T-helper 17 cell (primary cell): ENCODE results near the gene MGLL. TPM values are rescaled to one million over a fixed set of nuclear protein-coding genes. Genes with fewer than 3 reads are reported as not detected.

Experiments used
- ATAC-seq: fragments of 150-1000 bp; cut with Tn5 transposase; 2 replicates; pipeline ENCODE4 v1.10.0; 2021; ENCODE audit warnings: mild to moderate bottlenecking, moderate library complexity
- DNase-seq, 3 donors: peaks; one replicate each; pipeline versions ENCODE4 v3.0.0 to v3.0.0-alpha.2; 2020 to 2021
- H3K9me3 ChIP-seq: one replicate; pipeline ENCODE4 v1.7.0; 2013; ENCODE audit warnings: low read length, mild to moderate bottlenecking; ENCODE audit not compliant: control insufficient read depth, poor library complexity, severe bottlenecking
- H3K27ac Mint-ChIP-seq: one replicate; pipeline ENCODE4 v1.8.0; 2022; ENCODE audit warnings: mild to moderate bottlenecking, moderate library complexity, mixed read lengths
- H3K27me3 Mint-ChIP-seq: one replicate; pipeline ENCODE4 v1.8.0; 2022; ENCODE audit warnings: mixed read lengths
- H3K36me3 Mint-ChIP-seq: one replicate; pipeline ENCODE4 v1.8.0; 2022; ENCODE audit warnings: low read depth, mixed read lengths
- H3K4me1 Mint-ChIP-seq: one replicate; pipeline ENCODE4 v1.8.0; 2022; ENCODE audit warnings: mild to moderate bottlenecking, mixed read lengths
- H3K4me3 Mint-ChIP-seq: one replicate; pipeline ENCODE4 v1.8.0; 2022; ENCODE audit warnings: mild to moderate bottlenecking, moderate library complexity, mixed read lengths
- total RNA-seq, 4 donors: library from RNA in 2 of 4; stranded (reverse) in 2 of 4; gene quantifications; one replicate each; pipeline ENCODE4 v1.2.3 and lab custom pipeline; 2022 to 2026

MGLL gene
- total RNA-seq, 2 donors from 2014 or later: 3.3 to 28.7 TPM

GRCh38 chr3:127758013-127758412, 64.3 kb downstream of the MGLL start:
- Mint-ChIP-seq H3K4me1 (peaks cover 12% of the 10 kb centered on the region), H3K27me3 (peaks cover 52% of the 10 kb centered on the region), H3K4me3 (no peak overlapping the region), H3K27ac (no peak overlapping the region), H3K36me3 (no peaks in the 10 kb centered on the region)
- H3K9me3 ChIP-seq: no peaks in the 10 kb centered on the region
- ATAC-seq (no peak), DNase-seq (no peak)

- Mint-ChIP-seq H3K4me3 (no peak overlapping the region), H3K27me3 (peaks cover 64% of the 10 kb centered on the region), H3K36me3 (no peaks in the 10 kb centered on the region), H3K4me1 (peaks cover 10% of the 10 kb centered on the region), H3K27ac (no peak overlapping the region)
- DNase-seq (no peak), ATAC-seq (no peak)
- no peaks in the 10 kb centered on the region for H3K9me3 ChIP-seq
Observed at GRCh38 chr3:127755305-127755681, 67.0 kb downstream of the MGLL start.

- no peaks in the 10 kb centered on the region for H3K36me3 Mint-ChIP-seq
- H3K4me3 Mint-ChIP-seq: peak overlapping the region; percentile 9
- DNase-seq (no peak), ATAC-seq (peak; percentile 69)
- peaks cover 13% of the 10 kb centered on the region for H3K4me1 Mint-ChIP-seq
- peak overlapping the region; percentile 41 for H3K27ac Mint-ChIP-seq
- peaks cover 67% of the 10 kb centered on the region for H3K27me3 Mint-ChIP-seq
- no peaks in the 10 kb centered on the region for H3K9me3 ChIP-seq
Observed at GRCh38 chr3:127754411-127755304, 67.7 kb downstream of the MGLL start.

- no peaks in the 10 kb centered on the region for H3K9me3 ChIP-seq
- peaks cover 68% of the 10 kb centered on the region for H3K27me3 Mint-ChIP-seq
- H3K27ac Mint-ChIP-seq: peak overlapping the region; percentile 41
- DNase-seq: no peak
- H3K36me3 Mint-ChIP-seq: peaks cover 1% of the 10 kb centered on the region
- ATAC-seq: no peak
- peaks cover 18% of the 10 kb centered on the region for H3K4me1 Mint-ChIP-seq
- no peak overlapping the region for H3K4me3 Mint-ChIP-seq
Observed at GRCh38 chr3:127753898-127754410, 68.4 kb downstream of the MGLL start.

GRCh38 chr3:127753338-127753737, 69.0 kb downstream of the MGLL start:
- Mint-ChIP-seq H3K36me3 (peaks cover 4% of the 10 kb centered on the region), H3K4me3 (no peak overlapping the region), H3K27ac (no peak overlapping the region)

GRCh38 chr3:127751782-127752181, 70.5 kb downstream of the MGLL start:
- Mint-ChIP-seq H3K4me1 (peaks cover 23% of the 10 kb centered on the region), H3K27me3 (peaks cover 74% of the 10 kb centered on the region), H3K27ac (no peak overlapping the region), H3K36me3 (peaks cover 4% of the 10 kb centered on the region), H3K4me3 (no peak overlapping the region)
- ATAC-seq (no peak), DNase-seq (no peak)
- no peaks in the 10 kb centered on the region for H3K9me3 ChIP-seq

More at GRCh38 chr3:127753338-127753737, 69.0 kb downstream of the MGLL start:
- H3K27me3 Mint-ChIP-seq: peaks cover 72% of the 10 kb centered on the region
- DNase-seq (no peak), ATAC-seq (no peak)
- peaks cover 21% of the 10 kb centered on the region for H3K4me1 Mint-ChIP-seq
- H3K9me3 ChIP-seq: no peaks in the 10 kb centered on the region

GRCh38 chr3:127751163-127751621, 71.1 kb downstream of the MGLL start:
- H3K4me3 Mint-ChIP-seq: no peak overlapping the region
- DNase-seq (no peak), ATAC-seq (no peak)
- peaks cover 4% of the 10 kb centered on the region for H3K36me3 Mint-ChIP-seq
- H3K27me3 Mint-ChIP-seq: peaks cover 70% of the 10 kb centered on the region
- H3K9me3 ChIP-seq: no peaks in the 10 kb centered on the region
- H3K27ac Mint-ChIP-seq: no peak overlapping the region
- peaks cover 23% of the 10 kb centered on the region for H3K4me1 Mint-ChIP-seq

GRCh38 chr3:127750226-127751031, 71.9 kb downstream of the MGLL start:
- ATAC-seq (no peak), DNase-seq (no peak)
- Mint-ChIP-seq H3K36me3 (peaks cover 4% of the 10 kb centered on the region), H3K4me3 (no peak overlapping the region), H3K27ac (no peak overlapping the region), H3K27me3 (peaks cover 68% of the 10 kb centered on the region), H3K4me1 (peaks cover 20% of the 10 kb centered on the region)
- H3K9me3 ChIP-seq: no peaks in the 10 kb centered on the region

- DNase-seq (no peak), ATAC-seq (no peak)
- no peak overlapping the region for H3K4me3 Mint-ChIP-seq
- peaks cover 18% of the 10 kb centered on the region for H3K4me1 Mint-ChIP-seq
- peaks cover 4% of the 10 kb centered on the region for H3K36me3 Mint-ChIP-seq
- H3K27me3 Mint-ChIP-seq: peaks cover 69% of the 10 kb centered on the region
- H3K27ac Mint-ChIP-seq: no peak overlapping the region
- H3K9me3 ChIP-seq: no peaks in the 10 kb centered on the region
Observed at GRCh38 chr3:127749787-127750225, 72.5 kb downstream of the MGLL start.

GRCh38 chr3:127749361-127749760, 73.0 kb downstream of the MGLL start:
- H3K27me3 Mint-ChIP-seq: peaks cover 69% of the 10 kb centered on the region
- H3K27ac Mint-ChIP-seq: no peak overlapping the region
- H3K9me3 ChIP-seq: no peaks in the 10 kb centered on the region

GRCh38 chr3:127748754-127749327, 73.5 kb downstream of the MGLL start:
- no peak overlapping the region for H3K4me3 Mint-ChIP-seq
- no peak for DNase-seq
- no peak for ATAC-seq

More at GRCh38 chr3:127749361-127749760, 73.0 kb downstream of the MGLL start:
- H3K4me1 Mint-ChIP-seq: peaks cover 18% of the 10 kb centered on the region
- ATAC-seq (no peak), DNase-seq (no peak)
- no peak overlapping the region for H3K4me3 Mint-ChIP-seq
- H3K36me3 Mint-ChIP-seq: peaks cover 4% of the 10 kb centered on the region

GRCh38 chr3:127747751-127748521, 74.4 kb downstream of the MGLL start:
- Mint-ChIP-seq H3K27me3 (peaks cover 69% of the 10 kb centered on the region), H3K4me3 (no peak overlapping the region), H3K36me3 (peaks cover 4% of the 10 kb centered on the region), H3K27ac (no peak overlapping the region), H3K4me1 (peaks cover 16% of the 10 kb centered on the region)
- DNase-seq: no peak
- no peaks in the 10 kb centered on the region for H3K9me3 ChIP-seq
- no peak for ATAC-seq

More at GRCh38 chr3:127748754-127749327, 73.5 kb downstream of the MGLL start:
- Mint-ChIP-seq H3K27me3 (peaks cover 69% of the 10 kb centered on the region), H3K4me1 (peaks cover 16% of the 10 kb centered on the region), H3K36me3 (peaks cover 4% of the 10 kb centered on the region), H3K27ac (no peak overlapping the region)
- H3K9me3 ChIP-seq: no peaks in the 10 kb centered on the region
